ENCODE data around the gene LDB2. TPM values are rescaled to one million over a fixed set of nuclear protein-coding genes. Genes with fewer than 3 reads are reported as not detected.

The LDB2 gene
- total RNA-seq, 4 donors from 2014 or later = 26.4 to 62.7 (median 40.7) TPM

- Histone ChIP-seq H3K9me3 (no peaks in the 10 kb centered on the region), H3K4me1 (peaks cover 0 to 3% (median 0%) of the 10 kb centered on the region in 4 donors), H3K4me3 (no peak overlapping the region), H3K27me3 (no peaks in the 10 kb centered on the region), H3K27ac (no peak overlapping the region), H3K36me3 (no peaks in the 10 kb centered on the region)
- 84 to 85% methylated on average over 5 of the region's 5 CpGs for WGBS, 2 donors
- no peak for TF ChIP-seq CTCF (IDR thresholded peaks at IDR 0.05)
- TF ChIP-seq POLR2A (IDR thresholded peaks at IDR 0.05) = no peak
- no peak for TF ChIP-seq EP300 (IDR thresholded peaks at IDR 0.05)
- DNase-seq (ENCODE audit: low spot score in 2 of 2) = no peak
Observed at GRCh38 chr4:16765546-16765945, 132.9 kb downstream of the LDB2 start.

- Histone ChIP-seq H3K36me3 (no peaks in the 10 kb centered on the region), H3K4me3 (no peak overlapping the region), H3K27me3 (no peaks in the 10 kb centered on the region), H3K4me1 (peaks cover 0 to 10% (median 0%) of the 10 kb centered on the region in 4 donors), H3K9me3 (no peaks in the 10 kb centered on the region), H3K27ac (no peak overlapping the region)
- no peak for TF ChIP-seq EP300 (IDR thresholded peaks at IDR 0.05)
- TF ChIP-seq CTCF (IDR thresholded peaks at IDR 0.05) = no peak
- no peak for TF ChIP-seq POLR2A (IDR thresholded peaks at IDR 0.05)
- 80 to 87% methylated on average over 6 of the region's 6 CpGs for WGBS, 2 donors
- DNase-seq (ENCODE audit: low spot score in 2 of 2) = no peak
Observed at GRCh38 chr4:16764622-16765021, 133.8 kb downstream of the LDB2 start.

GRCh38 chr4:16760617-16761363 is 137.7 kb downstream of the LDB2 start:
- Histone ChIP-seq H3K4me3 (no peak overlapping the region), H3K36me3 (peaks cover 0 to 5% (median 0%) of the 10 kb centered on the region in 3 donors), H3K9me3 (no peaks in the 10 kb centered on the region), H3K27ac (peak overlapping the region in 1 of 4 donors; percentile 10), H3K27me3 (no peaks in the 10 kb centered on the region), H3K4me1 (peaks cover 0 to 10% (median 0%) of the 10 kb centered on the region in 4 donors)
- no peak for DNase-seq (ENCODE audit: low spot score in 2 of 2)
- 66 to 67% methylated on average over 6 of the region's 6 CpGs for WGBS, 2 donors
- TF ChIP-seq POLR2A (IDR thresholded peaks at IDR 0.05) = no peak
- no peak for TF ChIP-seq EP300 (IDR thresholded peaks at IDR 0.05)
- no peak for TF ChIP-seq CTCF (IDR thresholded peaks at IDR 0.05)

- no peaks in the 10 kb centered on the region for H3K27me3 ChIP-seq
- DNase-seq (ENCODE audit: low spot score in 2 of 2) = no peak
- no peak overlapping the region for H3K4me3 ChIP-seq
- no peak for TF ChIP-seq POLR2A (IDR thresholded peaks at IDR 0.05)
- TF ChIP-seq EP300 (IDR thresholded peaks at IDR 0.05) = no peak
- no peak for TF ChIP-seq CTCF (IDR thresholded peaks at IDR 0.05)
- 46 to 49% methylated on average over 5 of the region's 5 CpGs for WGBS, 2 donors
- peaks cover 0 to 5% (median 0%) of the 10 kb centered on the region in 3 donors for H3K36me3 ChIP-seq
- peaks cover 0 to 10% (median 0%) of the 10 kb centered on the region in 4 donors for H3K4me1 ChIP-seq
- H3K9me3 ChIP-seq = no peaks in the 10 kb centered on the region
- peak overlapping the region in 1 of 4 donors; percentile 10 for H3K27ac ChIP-seq
Observed at GRCh38 chr4:16759931-16760582, 138.4 kb downstream of the LDB2 start.

GRCh38 chr4:16758816-16759215 is 139.6 kb downstream of the LDB2 start:
- H3K9me3 ChIP-seq = no peaks in the 10 kb centered on the region
- H3K27ac ChIP-seq = no peak overlapping the region
- H3K4me3 ChIP-seq = no peak overlapping the region
- DNase-seq (ENCODE audit: low spot score in 2 of 2) = no peak
- H3K27me3 ChIP-seq = no peaks in the 10 kb centered on the region
- peaks cover 0 to 10% (median 0%) of the 10 kb centered on the region in 4 donors for H3K4me1 ChIP-seq
- WGBS, 2 donors = 86 to 87% methylated on average over 8 of the region's 8 CpGs
- TF ChIP-seq CTCF (IDR thresholded peaks at IDR 0.05) = no peak
- no peak for TF ChIP-seq EP300 (IDR thresholded peaks at IDR 0.05)
- no peak for TF ChIP-seq POLR2A (IDR thresholded peaks at IDR 0.05)
- peaks cover 0 to 5% (median 0%) of the 10 kb centered on the region in 3 donors for H3K36me3 ChIP-seq

Measured in tibial nerve (tissue), 4 donors.